OCI-M2 (cell line): ENCODE measurements around the gene HK1.
"Not testable (repeated sequence)": the region's sequence is repeated elsewhere in the genome, so short reads cannot be mapped to it uniquely, and the experiment has no call there.

Source experiments
- DNase-seq: peaks from one replicate; lab custom pipeline; 2025; ENCODE audit not compliant: unreplicated experiment; lab: John Stamatoyannopoulos, UW

The HK1 gene

DNA sequence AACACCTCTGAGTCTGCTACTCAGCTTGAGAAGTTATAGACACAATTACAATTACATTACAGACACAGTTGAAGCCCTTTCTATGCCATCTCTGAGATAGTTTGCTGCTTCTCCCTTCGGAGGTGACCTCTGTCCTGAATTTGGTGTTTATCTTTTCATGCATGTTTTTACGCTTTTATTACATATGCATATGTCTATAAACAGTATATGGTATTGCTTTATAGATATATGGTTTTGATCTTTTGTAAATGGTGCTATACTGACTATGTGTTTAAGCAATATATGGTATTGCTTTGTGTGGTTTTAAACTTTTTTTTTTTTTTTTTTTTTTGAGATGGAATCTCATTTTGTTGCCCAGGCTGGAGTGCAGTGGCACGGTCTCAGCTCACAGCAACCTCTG is 48.4 kb downstream of the HK1 start:
- no peak for DNase-seq

- DNase-seq = no peak
Observed at GRCh38 chr10:69327463-69328379, 49.4 kb downstream of the HK1 start.

DNA sequence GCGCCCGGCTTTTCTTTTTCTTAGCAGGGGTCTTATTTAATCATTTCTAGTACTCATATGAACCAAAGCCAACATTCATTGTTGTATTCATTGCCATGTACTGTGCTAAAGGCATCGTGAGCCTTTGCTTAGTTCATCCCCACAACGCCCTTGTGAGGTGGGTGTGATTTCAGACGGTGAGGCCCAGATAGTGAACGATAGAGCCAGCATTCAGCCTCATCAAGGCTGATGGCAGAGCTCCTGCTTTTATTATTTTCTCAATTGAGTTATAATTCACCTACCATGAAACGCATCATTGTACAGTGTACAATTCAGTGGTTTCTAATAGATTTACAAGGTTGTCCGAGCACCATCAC is 50.1 kb downstream of the HK1 start:
- DNase-seq = no peak

GRCh38 chr10:69328888-69329287 is 50.6 kb downstream of the HK1 start:
- not testable (repeated sequence) for DNase-seq

GRCh38 chr10:69329721-69330178 is 51.5 kb downstream of the HK1 start:
- no peak for DNase-seq

GRCh38 chr10:69331161-69331560 is 52.9 kb downstream of the HK1 start:
- no peak for DNase-seq

DNA sequence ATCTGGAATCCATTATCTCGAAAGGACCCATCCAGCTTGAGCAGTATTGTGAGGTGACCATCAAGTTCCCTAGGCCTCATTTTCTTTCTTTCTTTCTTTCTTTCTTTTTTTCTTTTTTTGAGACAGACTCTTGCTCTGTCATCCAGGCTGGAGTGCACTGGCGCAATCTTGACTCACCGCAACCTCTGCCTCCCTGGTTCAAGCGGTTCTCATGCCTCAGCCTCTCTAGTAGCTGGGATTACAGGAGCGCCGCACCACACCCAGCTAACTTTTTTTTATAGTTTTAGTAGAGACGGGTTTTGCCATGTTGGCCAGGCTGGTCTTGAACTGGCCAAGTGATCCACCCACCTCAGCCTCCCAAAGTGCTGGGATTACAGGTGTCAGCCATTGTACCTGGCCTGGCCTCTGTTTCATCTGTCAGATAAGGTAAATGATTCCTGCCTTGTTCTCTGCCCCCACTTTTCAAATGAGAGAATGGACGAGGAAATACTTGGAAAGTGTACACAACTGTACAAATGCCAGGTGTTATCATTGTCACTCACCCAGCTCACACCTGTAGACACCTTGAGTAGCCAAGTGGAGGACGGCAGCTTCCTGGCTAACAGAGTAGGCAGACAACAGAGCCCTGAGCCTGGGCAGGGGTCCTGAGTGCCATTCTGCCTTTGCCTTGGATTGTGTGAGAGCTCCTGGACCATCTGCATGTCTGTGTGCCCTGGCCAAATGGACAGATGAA is 54.1 kb downstream of the HK1 start:
- DNase-seq = no peak

- DNase-seq = no peak
Observed at GRCh38 chr10:69333205-69333604, 54.9 kb downstream of the HK1 start.

- DNase-seq = not testable (repeated sequence)
Observed at GRCh38 chr10:69333865-69334301, 55.6 kb downstream of the HK1 start.

DNA sequence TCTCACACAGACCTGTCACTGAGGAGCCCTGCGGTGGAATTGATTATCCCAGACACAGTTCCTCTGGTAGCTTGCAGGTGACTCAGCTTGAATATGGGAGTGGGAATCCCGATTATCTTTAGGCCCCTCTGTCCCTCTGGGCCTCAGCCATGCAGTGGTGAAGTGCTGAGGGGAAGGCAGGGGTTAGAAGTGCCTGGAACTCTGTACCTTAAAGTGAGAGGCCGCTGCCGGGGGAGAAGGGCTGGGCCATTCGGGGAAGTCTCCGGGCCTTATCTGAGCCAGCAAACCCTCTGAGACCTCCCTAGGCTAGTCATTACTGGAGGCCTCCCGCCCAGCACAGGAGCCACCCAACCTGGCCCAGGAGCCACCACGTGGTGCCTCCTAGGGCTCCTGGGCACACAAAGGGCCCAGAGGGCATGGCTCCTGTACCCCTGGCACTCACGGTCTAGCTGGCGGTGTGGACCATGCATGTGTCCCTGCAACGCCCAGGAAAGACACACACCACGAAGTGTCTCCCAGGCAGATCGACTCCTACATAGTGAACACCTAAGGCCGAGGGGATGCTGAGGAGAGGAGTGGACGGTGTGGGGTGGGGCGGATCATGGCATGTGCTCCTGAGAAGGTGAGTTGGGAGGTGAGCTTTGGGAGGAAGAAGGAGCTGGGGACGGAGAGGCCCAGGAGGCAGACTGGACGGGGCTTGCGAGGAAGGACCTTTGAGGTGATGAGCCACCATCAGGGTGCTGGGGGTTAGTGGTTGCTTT is 56.2 kb downstream of the HK1 start:
- DNase-seq = no peak

DNA sequence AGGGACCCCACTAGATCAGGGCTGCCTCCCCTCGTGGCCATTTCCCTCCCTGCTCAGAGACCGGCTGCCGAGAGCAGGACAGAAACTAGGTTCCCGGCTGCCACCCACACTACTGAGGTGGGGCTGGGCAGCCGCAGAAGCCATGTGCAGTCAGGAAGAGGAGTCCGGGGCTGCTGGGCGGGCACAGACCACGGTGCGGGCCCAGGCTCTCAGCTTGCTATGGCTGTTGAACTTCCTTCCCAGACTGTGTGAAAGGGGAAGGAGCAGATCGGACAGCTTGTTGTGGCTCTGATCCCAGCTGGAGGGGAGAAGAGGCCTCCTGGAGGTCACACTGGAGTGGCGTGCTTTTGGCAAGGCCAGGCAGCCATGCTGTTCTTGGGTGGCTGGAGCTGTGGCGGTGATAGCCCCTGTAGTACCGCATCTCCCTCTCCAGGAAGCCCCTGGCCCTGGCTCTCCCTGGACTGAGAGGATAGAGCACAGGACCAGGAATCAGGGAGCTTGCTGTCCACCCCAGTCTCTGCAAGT is 56.8 kb downstream of the HK1 start:
- no peak for DNase-seq

GRCh38 chr10:69335613-69336012 is 57.3 kb downstream of the HK1 start:
- no peak for DNase-seq

GRCh38 chr10:69336952-69337295 is 58.6 kb downstream of the HK1 start:
- no peak for DNase-seq

DNA sequence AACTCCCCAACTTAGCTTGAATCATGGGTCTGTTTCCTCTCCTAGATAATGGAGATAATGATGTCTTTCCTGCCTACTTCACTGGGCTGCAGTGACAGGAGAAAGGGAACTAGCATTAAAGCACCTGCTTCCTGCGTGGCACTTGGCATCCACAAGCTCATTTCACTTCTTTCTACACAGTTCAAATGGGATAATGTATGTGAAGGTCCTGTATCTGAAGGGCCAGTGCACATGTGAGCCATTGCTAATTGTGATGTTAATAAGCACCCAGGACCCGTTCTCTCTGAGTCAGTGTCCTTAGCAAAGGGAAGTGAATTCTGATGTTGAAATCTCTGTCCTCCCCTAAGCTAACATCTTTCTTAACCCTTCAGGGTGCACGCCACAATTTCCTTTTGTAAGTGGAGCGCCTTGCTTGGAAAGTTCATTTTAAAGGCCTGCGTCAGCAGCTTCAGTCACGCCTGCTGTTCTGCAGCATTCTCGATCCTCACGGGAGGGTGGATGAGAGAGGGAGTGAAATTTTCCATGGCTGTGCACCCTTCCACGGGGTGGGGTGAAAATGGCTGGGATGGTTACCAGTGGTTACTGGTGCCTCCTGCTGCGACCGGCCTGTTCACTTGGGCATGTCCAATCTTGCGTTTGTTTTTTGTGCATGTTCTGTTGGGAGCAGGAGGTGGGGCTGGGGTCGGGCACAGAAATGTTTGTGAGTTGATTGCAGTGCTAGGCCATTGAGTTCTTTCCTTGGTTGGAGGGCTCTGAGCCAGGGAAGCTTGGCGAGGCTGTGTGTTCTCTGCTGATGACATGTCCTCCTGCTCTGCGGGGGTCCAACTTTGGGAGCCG is 59.2 kb downstream of the HK1 start:
- DNase-seq = no peak

DNA sequence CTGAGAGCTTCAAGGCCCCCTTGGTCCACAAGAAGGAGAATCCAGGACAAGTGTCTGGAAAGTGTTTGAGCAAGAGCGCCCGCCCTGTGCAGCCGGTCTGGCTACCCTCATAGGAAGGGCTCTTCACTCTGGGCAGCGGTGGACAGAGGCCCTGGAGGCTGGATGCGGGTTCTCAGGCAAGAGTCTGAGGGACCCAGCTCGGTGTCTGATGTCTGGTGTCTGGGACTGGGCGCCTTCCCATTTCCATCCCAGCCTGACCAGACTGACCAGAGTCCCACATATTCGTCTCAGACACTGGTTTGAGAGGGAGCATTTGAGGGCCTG is 59.8 kb downstream of the HK1 start:
- no peak for DNase-seq

GRCh38 chr10:69338547-69339450 is 60.5 kb downstream of the HK1 start:
- DNase-seq = no peak

GRCh38 chr10:69340695-69341094 is 62.4 kb downstream of the HK1 start:
- no peak for DNase-seq

GRCh38 chr10:69343905-69344304 is 65.6 kb downstream of the HK1 start:
- DNase-seq = no peak

DNA sequence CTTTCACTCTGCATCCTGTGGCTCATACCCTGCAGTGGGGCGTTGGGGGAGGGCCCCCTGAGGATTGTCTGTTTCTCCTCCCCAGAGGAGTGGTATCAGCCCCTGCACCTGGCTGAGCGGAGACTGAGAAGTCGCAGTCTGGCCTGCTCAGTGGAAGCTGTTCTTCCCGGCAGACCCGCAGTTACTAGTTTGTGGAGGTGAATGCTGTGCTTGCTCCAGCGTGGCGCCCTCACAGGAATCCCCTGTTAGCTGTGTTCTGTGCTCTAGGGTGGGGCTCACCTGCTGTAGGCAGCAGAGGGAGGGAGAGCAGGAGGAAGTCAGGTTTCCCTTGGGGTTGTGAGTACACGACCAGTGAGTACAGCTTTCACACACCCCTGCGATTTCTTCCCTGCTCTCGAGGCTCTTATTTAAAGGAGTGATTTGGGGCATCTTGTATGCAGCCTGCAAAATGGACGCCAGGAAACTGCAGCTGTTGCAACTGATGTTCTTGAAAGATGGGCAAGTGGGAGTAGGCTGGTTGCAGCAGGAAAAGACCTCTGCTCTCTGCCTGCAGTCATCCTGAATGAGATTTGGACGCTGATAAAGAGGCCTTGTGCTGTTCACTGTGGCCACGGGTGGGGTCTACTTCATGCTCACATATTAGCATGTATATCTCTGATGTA is 66.4 kb downstream of the HK1 start:
- no peak for DNase-seq
